Progenitor cell of endocrine pancreas (in vitro differentiated cells): ENCODE results near the gene FALEC. TPM values are rescaled to one million over a fixed set of nuclear protein-coding genes. Genes with fewer than 3 reads are reported as not detected.

Experiments
- DNase-seq: peaks from one replicate; pipeline ENCODE4 v3.0.0; 2021; ENCODE audit warnings: low spot score; ENCODE audit not compliant: unreplicated experiment
- H3K27ac Mint-ChIP-seq: 2 replicates; pipeline ENCODE4 v1.8.0; 2021; ENCODE audit warnings: mild to moderate bottlenecking, moderate library complexity, mixed read lengths
- H3K27me3 Mint-ChIP-seq: 2 replicates; pipeline ENCODE4 v1.8.0; 2021; ENCODE audit warnings: mixed read lengths
- H3K36me3 Mint-ChIP-seq: 2 replicates; pipeline ENCODE4 v1.8.0; 2022; ENCODE audit warnings: mixed read lengths; ENCODE audit not compliant: insufficient read depth
- H3K4me1 Mint-ChIP-seq: 2 replicates; pipeline ENCODE4 v1.8.0; 2021; ENCODE audit warnings: low read depth, mixed read lengths
- H3K4me3 Mint-ChIP-seq: 2 replicates; pipeline ENCODE4 v1.8.0; 2021; ENCODE audit warnings: low read depth, mild to moderate bottlenecking, moderate library complexity, mixed read lengths
- H3K9me3 Mint-ChIP-seq: 2 replicates; pipeline ENCODE4 v1.8.0; 2021; ENCODE audit warnings: low read depth, mixed read lengths
- total RNA-seq: library from RNA; stranded (reverse); gene quantifications from 2 replicates; pipeline ENCODE4 v1.2.1, GENCODE V29; 2021
- TF ChIP-seq, protein P1 (sequence below): fragments of 200-600 bp; sonication (generic); IDR thresholded peaks from one replicate; pipeline ENCODE4 v1.5.0; 2021; ENCODE audit warnings: antibody characterized with exemption, mild to moderate bottlenecking; ENCODE audit not compliant: unreplicated experiment

Gene FALEC
- total RNA-seq, 1 donor from 2014 or later: 0.57 TPM

DNA sequence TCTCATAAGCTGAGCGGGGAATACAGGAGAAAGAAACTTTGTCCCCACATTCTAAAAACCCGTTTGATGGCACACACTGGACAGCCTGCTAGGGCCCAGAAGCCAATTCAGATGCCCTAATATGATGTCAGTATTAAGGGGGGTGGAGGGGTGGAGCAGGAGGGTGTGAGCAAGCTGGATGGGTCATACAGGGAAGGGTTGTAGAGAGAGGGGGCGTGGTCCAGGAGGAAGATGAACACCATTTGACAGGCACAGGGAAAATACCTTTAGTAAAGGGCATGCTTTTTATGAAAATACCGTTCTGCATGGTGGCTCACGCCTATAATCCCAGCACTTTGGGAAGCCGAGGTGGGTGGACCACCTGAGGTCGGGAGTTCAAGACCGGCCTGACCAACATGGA lies 22.4 kb upstream of the FALEC start:
- Mint-ChIP-seq H3K4me3 (no peak overlapping the region), H3K27ac (no peak overlapping the region), H3K36me3 (peaks cover 17% of the 10 kb centered on the region), H3K4me1 (peaks cover 2% of the 10 kb centered on the region), H3K9me3 (no peaks in the 10 kb centered on the region), H3K27me3 (no peaks in the 10 kb centered on the region)
- TF ChIP-seq, protein P1, sequence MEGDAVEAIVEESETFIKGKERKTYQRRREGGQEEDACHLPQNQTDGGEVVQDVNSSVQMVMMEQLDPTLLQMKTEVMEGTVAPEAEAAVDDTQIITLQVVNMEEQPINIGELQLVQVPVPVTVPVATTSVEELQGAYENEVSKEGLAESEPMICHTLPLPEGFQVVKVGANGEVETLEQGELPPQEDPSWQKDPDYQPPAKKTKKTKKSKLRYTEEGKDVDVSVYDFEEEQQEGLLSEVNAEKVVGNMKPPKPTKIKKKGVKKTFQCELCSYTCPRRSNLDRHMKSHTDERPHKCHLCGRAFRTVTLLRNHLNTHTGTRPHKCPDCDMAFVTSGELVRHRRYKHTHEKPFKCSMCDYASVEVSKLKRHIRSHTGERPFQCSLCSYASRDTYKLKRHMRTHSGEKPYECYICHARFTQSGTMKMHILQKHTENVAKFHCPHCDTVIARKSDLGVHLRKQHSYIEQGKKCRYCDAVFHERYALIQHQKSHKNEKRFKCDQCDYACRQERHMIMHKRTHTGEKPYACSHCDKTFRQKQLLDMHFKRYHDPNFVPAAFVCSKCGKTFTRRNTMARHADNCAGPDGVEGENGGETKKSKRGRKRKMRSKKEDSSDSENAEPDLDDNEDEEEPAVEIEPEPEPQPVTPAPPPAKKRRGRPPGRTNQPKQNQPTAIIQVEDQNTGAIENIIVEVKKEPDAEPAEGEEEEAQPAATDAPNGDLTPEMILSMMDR: no peak
- no peak for DNase-seq

DNA sequence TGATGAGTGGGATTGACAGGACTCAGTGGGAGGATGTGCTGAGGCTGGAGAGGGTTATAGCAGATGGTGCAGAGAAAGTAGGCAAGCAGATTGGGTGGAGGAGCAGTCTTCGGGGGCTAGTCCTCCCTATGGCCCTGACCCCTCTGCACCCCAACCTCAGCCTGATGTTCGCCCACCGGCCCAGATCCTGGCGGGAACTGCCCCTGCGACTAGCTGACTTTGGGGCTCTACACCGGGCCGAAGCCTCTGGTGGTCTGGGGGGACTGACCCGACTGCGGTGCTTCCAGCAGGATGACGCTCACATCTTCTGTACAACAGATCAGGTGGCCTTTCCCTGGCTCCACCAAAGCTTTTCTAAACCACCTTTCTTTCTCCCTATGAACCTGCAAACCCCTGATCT lies 17.2 kb upstream of the FALEC start:
- no peak overlapping the region for H3K4me3 Mint-ChIP-seq
- H3K9me3 Mint-ChIP-seq: no peaks in the 10 kb centered on the region
- TF ChIP-seq, protein P1: no peak
- no peak for DNase-seq
- no peaks in the 10 kb centered on the region for H3K27me3 Mint-ChIP-seq
- H3K27ac Mint-ChIP-seq: no peak overlapping the region
- H3K4me1 Mint-ChIP-seq: no peaks in the 10 kb centered on the region
- H3K36me3 Mint-ChIP-seq: peaks cover 17% of the 10 kb centered on the region

DNA sequence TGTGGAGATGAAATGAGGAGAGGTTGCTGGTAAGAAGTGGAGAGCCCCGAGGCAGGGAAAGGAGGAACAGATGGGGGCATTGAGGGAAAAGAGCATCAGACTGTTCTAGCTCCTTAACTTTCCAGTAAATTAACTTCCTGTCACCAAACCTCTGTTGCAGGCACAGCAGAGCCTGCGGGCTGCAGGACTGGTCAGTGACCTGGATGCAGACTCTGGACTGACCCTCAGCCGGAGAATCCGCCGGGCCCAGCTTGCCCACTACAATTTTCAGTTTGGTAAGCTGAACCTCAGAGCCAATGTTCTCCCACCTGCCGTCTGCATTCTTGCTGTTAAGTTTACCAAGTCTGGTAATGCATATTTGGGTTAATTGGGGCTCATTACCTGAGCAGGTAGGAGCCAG lies 10.1 kb upstream of the FALEC start:
- TF ChIP-seq, protein P1: no peak
- no peak overlapping the region for H3K27ac Mint-ChIP-seq
- peaks cover 14% of the 10 kb centered on the region for H3K36me3 Mint-ChIP-seq
- peaks cover 2% of the 10 kb centered on the region for H3K4me1 Mint-ChIP-seq
- H3K27me3 Mint-ChIP-seq: no peaks in the 10 kb centered on the region
- DNase-seq: no peak
- H3K9me3 Mint-ChIP-seq: no peaks in the 10 kb centered on the region
- H3K4me3 Mint-ChIP-seq: no peak overlapping the region

DNA sequence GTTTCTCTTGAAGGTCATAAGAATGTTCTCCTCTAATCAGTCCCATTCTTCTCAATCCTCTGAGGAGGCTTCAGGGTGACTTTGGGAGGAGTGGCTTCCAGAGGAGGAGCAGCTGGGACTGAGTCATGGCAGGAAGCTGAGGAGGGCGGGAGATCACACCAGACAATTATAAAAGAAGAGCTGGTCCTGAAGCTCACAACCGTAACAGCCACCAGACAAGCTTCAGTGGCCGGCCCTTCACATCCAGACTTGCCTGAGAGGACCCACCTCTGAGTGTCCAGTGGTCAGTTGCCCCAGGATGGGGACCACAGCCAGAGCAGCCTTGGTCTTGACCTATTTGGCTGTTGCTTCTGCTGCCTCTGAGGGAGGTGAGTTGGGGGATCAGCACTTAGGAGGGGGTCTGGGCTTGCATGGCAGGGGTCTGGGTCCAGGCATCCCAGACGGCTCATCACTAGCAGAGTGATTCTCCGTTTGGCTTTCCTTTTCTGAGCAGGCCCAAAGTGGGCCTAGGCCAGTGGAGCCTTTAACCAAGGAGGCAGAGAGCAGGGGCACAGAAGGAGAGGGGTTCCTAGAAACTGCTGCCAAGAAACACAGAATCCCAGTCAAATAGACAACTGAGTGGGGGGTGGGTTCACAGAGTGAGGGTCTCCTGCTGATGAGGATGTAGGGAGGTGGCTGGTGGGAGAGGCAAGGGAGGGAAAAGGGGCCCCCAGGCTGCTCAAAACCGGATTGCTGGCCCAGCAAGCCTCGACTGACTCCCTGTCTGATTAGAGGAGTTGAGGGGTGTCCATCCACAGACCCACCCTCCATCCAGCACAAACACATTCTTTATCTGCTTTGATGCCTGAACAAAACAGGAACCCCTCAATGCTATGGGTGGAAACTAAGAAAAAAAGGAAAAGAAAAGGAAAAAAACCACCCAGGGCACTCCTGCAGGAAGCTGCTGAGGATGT lies 7.4 kb upstream of the FALEC start, which contains the start of gene ECM1:
ECM1 (plus strand) TSS at position 198 of the 953 bp plus-strand sequence; CDS start at position 299, 101 bp downstream.
- Mint-ChIP-seq H3K27me3 (no peaks in the 10 kb centered on the region), H3K4me3 (no peak within 1 kb of the TSS), H3K9me3 (no peaks in the 10 kb centered on the region), H3K4me1 (peaks cover 2% of the 10 kb centered on the region), H3K27ac (no peak within 1 kb of the TSS), H3K36me3 (peaks cover 10% of the 10 kb centered on the region)
- no peak for DNase-seq
- TF ChIP-seq, protein P1: no peak

DNA sequence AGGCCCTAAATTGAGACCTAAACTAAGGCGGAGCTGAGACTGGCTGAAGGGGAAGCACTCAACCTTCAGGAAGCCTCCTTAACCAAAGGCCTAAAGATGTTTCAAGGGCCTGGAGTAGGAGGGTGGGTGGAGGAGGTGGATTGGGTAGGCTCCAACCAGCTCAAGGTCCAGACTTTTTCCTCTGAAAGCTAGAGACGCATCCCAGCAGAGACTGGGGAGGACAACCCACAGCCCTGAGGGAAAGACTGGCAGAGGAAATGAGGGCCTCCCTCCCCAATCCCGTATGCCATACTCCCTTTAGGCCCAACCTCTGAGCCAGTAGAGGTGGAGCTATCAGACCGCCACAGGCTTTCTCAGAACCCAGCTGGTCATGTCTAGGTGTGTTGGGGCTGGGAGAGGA lies 6.6 kb upstream of the FALEC start:
- H3K4me1 Mint-ChIP-seq: peaks cover 2% of the 10 kb centered on the region
- H3K27me3 Mint-ChIP-seq: no peaks in the 10 kb centered on the region
- no peak overlapping the region for H3K4me3 Mint-ChIP-seq
- no peak overlapping the region for H3K27ac Mint-ChIP-seq
- no peaks in the 10 kb centered on the region for H3K9me3 Mint-ChIP-seq
- TF ChIP-seq, protein P1: no peak
- DNase-seq: no peak
- peaks cover 9% of the 10 kb centered on the region for H3K36me3 Mint-ChIP-seq
